IgD-negative memory B cell (primary cell): ENCODE measurements around the gene BANP. TPM values are rescaled to one million over a fixed set of nuclear protein-coding genes. Genes with fewer than 3 reads are reported as not detected.
A peak's percentile ranks its signal among the peaks of the same experiment; 100 is the strongest.
"Not testable (repeated sequence)": the region's sequence is repeated elsewhere in the genome, so short reads cannot be mapped to it uniquely, and the experiment has no call there.

Source experiments
- H3K27ac Mint-ChIP-seq, 3 donors: one replicate each; pipeline ENCODE4 v1.8.0; 2020 to 2022; ENCODE audit warnings: mild to moderate bottlenecking in 3 of 3, mixed read lengths in 3 of 3, moderate library complexity in 1 of 3
- H3K27me3 Mint-ChIP-seq: one replicate; pipeline ENCODE4 v1.8.0; 2021; ENCODE audit warnings: mixed read lengths
- H3K36me3 Mint-ChIP-seq: one replicate; pipeline ENCODE4 v1.8.0; 2020; ENCODE audit warnings: mild to moderate bottlenecking, mixed read lengths
- H3K4me1 Mint-ChIP-seq, 3 donors: one replicate each; pipeline ENCODE4 v1.8.0; 2020 to 2022; ENCODE audit warnings: mixed read lengths in 3 of 3, mild to moderate bottlenecking in 1 of 3
- H3K4me3 Mint-ChIP-seq, 4 donors: one replicate each; pipeline ENCODE4 v1.8.0; 2020 to 2022; ENCODE audit warnings: mild to moderate bottlenecking in 4 of 4, mixed read lengths in 4 of 4, moderate library complexity in 3 of 4
- H3K9me3 Mint-ChIP-seq, 3 donors: one replicate each; pipeline ENCODE4 v1.8.0; 2020 to 2021; ENCODE audit warnings: mixed read lengths in 3 of 3, mild to moderate bottlenecking in 1 of 3
- polyA plus RNA-seq: library from polyadenylated mRNA; unstranded; fragments of 300-500 nt; fragmentation: Illumina TruSeq; gene quantifications from one replicate; pipeline ENCODE4 v1.2.3, GENCODE V29; 2021

BANP gene
- polyA plus RNA-seq, 1 donor from 2014 or later = 37.3 TPM

DNA sequence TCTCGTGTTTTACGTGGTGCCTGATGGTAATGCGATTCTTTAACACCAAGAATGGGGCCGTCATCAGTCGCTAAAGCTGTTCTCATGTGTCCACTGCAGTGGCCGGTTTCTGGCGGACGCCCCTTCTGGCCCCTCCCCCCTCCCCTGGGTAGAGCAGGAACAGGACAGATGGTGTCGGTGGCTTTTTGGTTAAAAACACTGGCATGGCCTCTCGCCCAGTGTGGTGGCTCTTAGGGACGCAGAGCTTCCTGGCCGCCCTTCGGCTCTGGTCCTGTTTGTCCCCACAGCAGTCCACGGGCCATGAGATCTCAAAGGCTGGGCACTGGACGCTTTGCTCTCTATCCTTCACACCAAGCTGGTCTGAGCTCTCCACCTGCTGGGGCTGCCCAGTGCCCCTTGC, 151.8 kb downstream of the BANP start:
- Mint-ChIP-seq H3K27me3 (peaks cover 21% of the 10 kb centered on the region), H3K4me1 (peaks cover 0 to 2% (median 0%) of the 10 kb centered on the region in 3 donors), H3K36me3 (no peaks in the 10 kb centered on the region), H3K27ac (peak overlapping the region in 1 of 3 donors; percentile 18), H3K4me3 (no peak overlapping the region), H3K9me3 (peaks cover 0 to 2% (median 0%) of the 10 kb centered on the region in 3 donors)

DNA sequence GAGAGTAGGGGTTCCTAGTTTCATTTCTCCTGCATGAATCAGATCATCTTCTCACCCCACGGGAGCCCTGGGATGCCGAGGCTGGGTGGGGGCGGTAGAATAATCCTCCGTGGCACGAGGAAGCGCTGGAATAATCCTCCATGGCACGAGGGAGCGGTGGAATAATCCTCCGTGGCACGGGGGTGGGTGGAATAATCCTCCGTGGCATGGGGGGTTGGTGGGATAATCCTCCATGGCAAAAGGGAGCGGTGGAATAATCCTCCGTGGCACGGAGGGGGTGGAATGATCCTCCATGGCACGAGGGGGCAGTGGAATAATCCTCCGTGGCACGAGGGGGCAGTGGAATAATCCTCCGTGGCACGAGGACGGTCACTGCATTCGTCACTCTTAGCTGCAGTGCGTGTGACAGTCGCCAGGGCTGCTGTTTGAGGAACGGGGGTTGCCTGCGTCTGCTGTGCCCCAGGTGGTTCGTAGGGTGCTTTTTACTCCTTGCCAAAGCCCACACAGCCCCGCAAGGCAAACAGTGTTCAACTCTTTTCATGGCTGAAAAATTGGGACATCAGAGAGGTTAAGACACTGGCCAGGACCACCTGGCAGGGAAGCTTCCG, 152.5 kb downstream of the BANP start:
- H3K27me3 Mint-ChIP-seq = peaks cover 17% of the 10 kb centered on the region
- H3K36me3 Mint-ChIP-seq = no peaks in the 10 kb centered on the region
- peaks cover 0 to 2% (median 0%) of the 10 kb centered on the region in 3 donors for H3K4me1 Mint-ChIP-seq
- peaks cover 0 to 2% (median 0%) of the 10 kb centered on the region in 3 donors for H3K9me3 Mint-ChIP-seq
- no peak overlapping the region for H3K4me3 Mint-ChIP-seq
- no peak overlapping the region for H3K27ac Mint-ChIP-seq

DNA sequence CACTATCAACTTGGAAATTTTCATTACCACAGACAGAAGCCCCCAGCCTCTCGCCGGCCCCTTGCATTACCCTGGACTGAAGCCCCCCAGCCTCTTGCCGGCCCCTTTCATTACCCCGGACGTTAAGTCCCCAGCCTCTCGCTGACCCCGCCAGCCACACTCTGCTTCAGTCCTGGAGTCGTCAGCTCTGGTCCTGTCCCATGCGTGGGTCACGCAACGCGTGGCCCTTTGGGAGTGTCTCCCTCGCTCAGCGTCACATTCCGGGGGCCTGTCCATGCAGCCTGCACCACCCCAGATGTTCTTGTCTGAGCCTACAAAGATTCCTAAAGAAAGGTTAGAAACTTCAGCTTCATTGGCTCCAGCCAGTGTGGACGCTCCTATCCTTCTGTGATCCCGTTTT, 153.1 kb downstream of the BANP start:
- H3K27ac Mint-ChIP-seq = peak overlapping the region in 2 of 3 donors; percentile 45 to 59
- peaks cover 11% of the 10 kb centered on the region for H3K27me3 Mint-ChIP-seq
- not testable (repeated sequence) for H3K9me3 Mint-ChIP-seq, H3K4me1 Mint-ChIP-seq, H3K4me3 Mint-ChIP-seq, H3K36me3 Mint-ChIP-seq

DNA sequence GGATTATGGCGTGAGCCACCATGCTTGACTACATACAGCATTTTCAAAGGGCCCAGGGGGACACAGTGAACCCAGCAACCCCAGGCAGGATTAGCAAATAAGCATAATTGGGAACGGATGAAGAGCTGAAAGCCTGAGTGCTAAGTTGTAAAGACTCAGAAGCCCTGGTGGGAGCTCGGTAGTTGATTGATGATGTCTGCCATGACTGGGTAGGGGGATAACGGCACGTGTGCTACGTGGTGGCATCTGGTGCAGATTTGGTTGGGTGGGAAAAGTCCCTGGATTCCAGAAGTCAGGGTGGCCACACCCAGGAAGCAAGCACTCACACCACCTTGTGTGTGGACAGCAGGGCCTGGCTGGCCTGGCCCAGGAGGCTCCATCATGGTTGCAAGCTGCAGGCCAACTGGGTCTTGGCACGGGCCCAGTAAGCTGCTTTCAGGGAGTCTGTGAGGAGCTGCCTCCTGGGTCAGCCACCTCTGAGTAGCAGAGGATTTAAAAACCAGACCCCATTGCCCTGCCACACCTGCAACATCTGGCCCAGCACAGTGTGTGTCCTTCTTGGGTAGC, 154.4 kb downstream of the BANP start:
- H3K4me3 Mint-ChIP-seq, H3K9me3 Mint-ChIP-seq, H3K36me3 Mint-ChIP-seq, H3K27me3 Mint-ChIP-seq, H3K4me1 Mint-ChIP-seq, H3K27ac Mint-ChIP-seq: not testable (repeated sequence)

DNA sequence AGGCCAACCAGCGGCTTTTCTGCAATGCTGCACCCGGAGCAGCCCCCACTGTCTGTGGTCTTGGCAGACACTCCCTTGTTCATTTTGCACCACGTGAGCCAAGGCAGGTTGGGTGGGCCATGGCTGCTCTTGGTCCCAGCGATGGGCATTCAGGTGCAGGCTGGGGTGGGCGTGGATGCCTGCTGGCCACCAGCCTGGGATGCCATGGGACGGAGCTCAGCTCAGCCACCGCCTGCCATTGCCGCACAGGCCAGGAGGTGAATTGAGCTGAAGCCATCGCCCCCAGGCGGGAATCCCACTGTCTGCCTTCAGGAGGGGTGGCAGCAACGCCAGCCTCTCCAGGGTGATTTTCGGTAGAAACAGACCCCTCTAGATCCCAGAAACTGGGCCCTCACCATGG, 155.3 kb downstream of the BANP start:
- H3K27ac Mint-ChIP-seq, H3K36me3 Mint-ChIP-seq, H3K4me1 Mint-ChIP-seq: not testable (repeated sequence)

DNA sequence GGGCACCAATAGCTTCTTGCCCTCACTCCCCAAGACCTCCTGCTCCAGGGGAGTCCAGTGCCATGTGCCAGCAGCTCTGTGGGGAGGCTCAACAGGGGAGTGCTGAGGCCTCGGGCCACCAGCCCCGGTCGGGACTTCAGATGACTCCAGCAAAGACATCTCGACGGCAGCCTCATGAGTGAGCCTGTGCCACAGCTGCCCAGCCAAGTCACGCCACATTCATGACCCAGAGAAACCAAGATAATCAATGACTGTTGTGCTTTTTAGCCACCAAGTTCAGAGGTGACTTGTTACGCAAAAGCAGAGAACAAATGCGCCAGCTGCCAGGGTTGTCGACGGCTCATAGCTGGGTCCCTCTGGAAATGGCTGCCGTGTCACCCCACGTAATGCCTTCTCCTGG, 157.5 kb downstream of the BANP start:
- peaks cover 13% of the 10 kb centered on the region for H3K27me3 Mint-ChIP-seq
- H3K36me3 Mint-ChIP-seq = no peaks in the 10 kb centered on the region
- H3K27ac Mint-ChIP-seq = peak overlapping the region in 1 of 3 donors; percentile 67
- H3K4me1 Mint-ChIP-seq = peaks cover 0 to 4% (median 3%) of the 10 kb centered on the region in 3 donors
- H3K9me3 Mint-ChIP-seq = peaks cover 0 to 5% (median 0%) of the 10 kb centered on the region in 3 donors
- no peak overlapping the region for H3K4me3 Mint-ChIP-seq

More for the DNA sequence above, 155.3 kb downstream of the BANP start:
- not testable (repeated sequence) for H3K9me3 Mint-ChIP-seq, H3K4me3 Mint-ChIP-seq, H3K27me3 Mint-ChIP-seq

DNA sequence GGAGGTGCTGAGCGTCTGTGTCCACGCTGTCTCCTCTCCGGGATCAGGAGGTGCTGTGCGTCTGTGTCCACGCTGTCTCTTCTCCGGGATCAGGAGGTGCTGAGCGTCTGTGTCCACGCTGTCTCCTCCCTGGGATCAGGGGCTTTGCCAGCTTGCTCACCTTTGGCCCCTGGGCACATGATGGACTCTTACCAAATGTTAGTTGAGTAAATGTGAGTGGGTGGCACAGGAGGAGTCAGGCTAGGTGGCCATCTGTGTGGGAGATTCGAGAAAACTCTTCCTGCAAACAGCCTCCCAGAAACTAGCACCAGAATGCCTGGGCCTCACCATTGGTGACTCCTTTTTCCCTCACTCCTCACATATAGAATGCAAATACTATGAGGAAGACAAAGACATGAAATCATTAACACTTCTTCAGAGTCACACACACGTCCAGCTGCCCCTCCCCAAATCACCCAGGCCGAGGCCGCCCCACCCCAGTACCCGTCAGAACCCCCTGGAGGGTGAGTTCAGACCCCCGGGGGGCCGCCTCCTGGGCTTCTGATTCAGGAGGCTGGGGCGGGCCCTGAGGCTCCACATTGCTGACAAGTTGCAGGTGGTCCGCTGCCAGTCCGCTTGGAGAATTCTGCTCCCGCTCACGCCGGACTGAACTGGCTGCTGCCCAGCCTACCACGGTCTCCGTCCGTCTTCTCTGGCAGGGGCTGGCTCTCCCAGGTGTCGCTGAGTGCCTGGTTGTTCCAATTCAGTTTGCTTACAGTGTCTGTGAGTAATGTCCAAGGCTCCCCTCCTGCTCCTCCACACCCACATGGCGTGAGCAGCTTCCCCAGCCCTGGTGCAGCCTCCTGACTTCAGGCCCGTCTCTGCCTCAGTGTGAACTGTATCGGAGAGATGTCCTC, 158.7 kb downstream of the BANP start:
- not testable (repeated sequence) for H3K9me3 Mint-ChIP-seq, H3K36me3 Mint-ChIP-seq, H3K4me3 Mint-ChIP-seq, H3K27ac Mint-ChIP-seq, H3K4me1 Mint-ChIP-seq
- peaks cover 20% of the 10 kb centered on the region for H3K27me3 Mint-ChIP-seq

DNA sequence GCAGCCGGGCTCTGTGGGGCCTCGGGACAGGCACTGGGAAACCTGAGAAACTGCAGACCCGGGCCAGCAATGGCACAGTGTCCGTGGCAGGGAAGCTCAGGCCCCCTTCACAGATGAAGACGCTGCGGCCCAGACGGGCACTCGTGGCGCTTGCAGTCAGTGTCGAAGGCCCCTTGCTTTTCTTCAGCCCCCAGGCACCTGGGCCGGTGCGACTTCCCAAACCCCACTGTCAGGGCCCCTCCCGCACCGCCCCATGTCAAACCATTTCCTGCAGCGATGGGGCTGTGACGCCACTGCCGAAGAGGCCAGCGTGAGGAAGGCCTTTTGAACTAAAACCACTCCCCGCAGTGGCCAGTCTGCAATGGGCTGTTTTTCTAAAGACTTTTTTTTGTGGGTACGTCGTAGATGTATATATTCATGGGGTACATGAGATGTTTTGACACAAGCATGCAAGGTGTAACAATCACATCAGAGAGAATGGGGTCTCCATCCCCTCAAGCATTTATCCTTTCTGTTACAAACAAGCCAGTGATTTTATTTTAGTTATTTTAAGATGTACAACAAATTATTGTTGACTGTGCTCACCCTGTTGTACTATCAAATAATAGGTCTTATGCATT, 159.8 kb downstream of the BANP start:
- peak overlapping the region in 1 of 3 donors; percentile 46 for H3K27ac Mint-ChIP-seq
- peak overlapping the region in 2 of 4 donors; percentile 69 to 77 for H3K4me3 Mint-ChIP-seq
- not testable (repeated sequence) for H3K4me1 Mint-ChIP-seq, H3K9me3 Mint-ChIP-seq, H3K36me3 Mint-ChIP-seq
- H3K27me3 Mint-ChIP-seq = peaks cover 23% of the 10 kb centered on the region

DNA sequence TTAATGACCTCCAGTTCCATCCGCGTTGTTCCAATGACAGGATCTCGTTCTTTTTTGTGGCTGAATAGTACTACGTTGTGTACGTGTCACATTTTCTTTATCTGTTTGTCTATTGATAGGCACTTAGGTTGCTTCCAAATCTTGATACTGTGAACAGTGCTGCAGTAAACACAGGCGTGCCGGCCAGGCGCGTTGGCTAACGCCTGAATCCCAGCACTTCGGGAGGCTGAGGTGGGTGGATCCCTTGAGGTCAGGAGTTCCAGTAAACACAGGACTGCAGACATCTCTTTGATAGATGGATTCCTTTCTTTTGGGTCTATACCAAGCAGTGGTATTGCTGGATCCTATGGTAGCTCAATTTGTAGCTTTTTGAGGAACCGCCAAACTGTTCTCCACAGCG, 160.7 kb downstream of the BANP start:
- not testable (repeated sequence) for H3K9me3 Mint-ChIP-seq, H3K4me1 Mint-ChIP-seq, H3K27ac Mint-ChIP-seq, H3K4me3 Mint-ChIP-seq, H3K36me3 Mint-ChIP-seq
- H3K27me3 Mint-ChIP-seq = peaks cover 24% of the 10 kb centered on the region

DNA sequence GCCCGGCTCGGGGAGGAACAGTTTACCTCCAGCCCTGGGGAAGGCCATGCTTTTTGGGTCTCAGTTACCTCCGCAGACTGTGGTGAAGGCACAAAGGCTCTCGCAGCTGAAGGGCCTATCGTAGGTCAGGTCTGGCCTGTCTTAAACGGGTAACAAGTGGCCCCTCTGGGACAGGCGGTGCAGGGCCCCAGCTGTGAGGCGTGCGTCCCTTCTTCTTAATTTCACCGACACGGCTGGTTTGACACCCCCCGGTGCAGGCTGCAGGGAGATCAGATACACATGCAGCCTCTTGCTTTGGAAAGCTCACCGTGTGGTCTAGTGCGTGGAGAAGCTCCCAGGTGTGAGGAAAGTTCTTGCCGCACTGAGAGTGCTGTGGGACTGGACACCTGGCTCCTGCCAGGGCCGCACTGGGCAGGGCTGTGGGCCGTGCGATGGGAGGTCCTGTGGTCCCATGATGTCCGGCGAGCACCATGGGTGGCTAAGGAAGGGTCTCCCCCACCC, 162.4 kb downstream of the BANP start:
- peaks cover 0 to 6% (median 4%) of the 10 kb centered on the region in 3 donors for H3K4me1 Mint-ChIP-seq
- peaks cover 0 to 3% (median 0%) of the 10 kb centered on the region in 3 donors for H3K9me3 Mint-ChIP-seq
- H3K36me3 Mint-ChIP-seq = peaks cover 2% of the 10 kb centered on the region
- H3K27me3 Mint-ChIP-seq = peaks cover 28% of the 10 kb centered on the region
- H3K4me3 Mint-ChIP-seq = no peak overlapping the region
- H3K27ac Mint-ChIP-seq = no peak overlapping the region

DNA sequence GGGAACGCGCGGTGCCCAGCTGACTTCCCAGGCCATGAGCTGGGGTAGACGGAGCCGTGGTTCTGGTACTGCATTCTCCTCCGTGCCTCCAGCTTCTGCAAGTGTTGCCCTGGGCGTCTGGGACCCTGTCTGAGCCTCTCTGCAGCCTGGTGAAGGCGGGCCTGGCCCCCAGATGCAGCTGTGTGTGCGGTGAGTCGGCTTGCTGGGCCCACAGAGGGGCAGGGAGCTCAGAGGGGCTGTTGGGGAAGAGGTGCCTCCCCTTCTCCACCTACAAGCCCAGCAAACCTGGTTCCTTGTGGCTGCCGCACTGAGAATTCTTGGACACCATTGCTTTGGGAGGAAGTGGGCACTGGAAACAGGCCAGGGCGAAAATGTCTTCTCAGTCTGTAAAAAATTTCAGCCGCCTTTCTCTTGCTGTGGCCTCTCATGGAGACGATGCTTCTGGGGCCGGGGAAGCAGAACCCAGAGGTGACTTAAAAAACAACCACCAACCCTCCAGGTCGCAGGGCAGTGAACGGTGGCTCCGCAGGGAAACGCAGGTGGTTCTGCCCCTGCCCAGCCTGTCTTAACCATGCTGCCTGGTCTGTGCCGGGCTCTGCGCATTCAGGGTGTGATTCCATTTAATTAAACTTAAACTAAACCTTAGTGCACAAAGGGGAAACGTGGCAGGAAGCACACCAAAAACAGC, 163.5 kb downstream of the BANP start:
- Mint-ChIP-seq H3K27me3 (peaks cover 31% of the 10 kb centered on the region), H3K4me3 (peak overlapping the region in 1 of 4 donors; percentile 3)
- H3K36me3 Mint-ChIP-seq, H3K27ac Mint-ChIP-seq, H3K4me1 Mint-ChIP-seq, H3K9me3 Mint-ChIP-seq: not testable (repeated sequence)

DNA sequence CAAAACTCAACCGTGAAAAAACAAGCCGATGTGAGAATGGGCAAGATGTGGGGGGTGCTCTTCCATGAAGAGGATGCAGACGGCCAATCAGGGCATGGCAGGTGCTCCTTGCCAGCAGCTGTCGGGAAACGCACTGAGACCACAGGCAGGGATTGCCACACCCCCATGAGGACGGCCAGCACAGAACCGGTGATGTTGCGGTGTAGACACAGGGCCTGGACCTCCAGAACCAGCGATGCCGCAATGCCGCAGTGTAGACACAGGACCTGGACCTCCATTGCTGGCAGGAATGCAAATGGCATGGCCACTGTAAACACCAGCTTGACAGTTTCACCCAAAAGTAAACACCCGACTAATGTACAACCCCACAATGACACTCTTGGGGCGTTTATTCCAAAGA, 164.9 kb downstream of the BANP start:
- H3K27ac Mint-ChIP-seq = no peak overlapping the region
- H3K9me3 Mint-ChIP-seq = peaks cover 0 to 3% (median 0%) of the 10 kb centered on the region in 3 donors
- no peak overlapping the region for H3K4me3 Mint-ChIP-seq
- H3K36me3 Mint-ChIP-seq = peaks cover 2% of the 10 kb centered on the region
- peaks cover 30% of the 10 kb centered on the region for H3K27me3 Mint-ChIP-seq
- H3K4me1 Mint-ChIP-seq = peaks cover 0 to 6% (median under 1%) of the 10 kb centered on the region in 3 donors

DNA sequence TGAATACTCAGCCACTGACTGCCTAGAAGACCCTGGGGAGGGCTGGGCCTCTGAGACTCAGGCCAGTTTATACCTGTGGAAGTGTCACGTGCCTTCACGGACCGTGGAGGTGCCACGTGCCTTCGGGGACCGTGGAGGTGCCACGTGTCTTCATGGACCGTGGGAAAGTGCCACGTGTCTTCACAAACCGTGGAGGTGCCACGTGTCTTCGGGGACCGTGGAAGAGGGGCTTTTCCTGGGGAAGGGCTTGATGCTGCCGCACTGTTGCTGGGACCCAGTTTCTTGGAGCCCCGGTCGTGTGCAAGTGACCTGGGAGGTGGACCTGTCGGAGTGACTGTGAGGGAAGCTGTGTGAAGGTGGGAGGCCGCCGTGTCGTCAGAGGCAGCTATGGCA, 166.2 kb downstream of the BANP start:
- H3K4me3 Mint-ChIP-seq = no peak overlapping the region
- H3K27me3 Mint-ChIP-seq = peaks cover 21% of the 10 kb centered on the region
- H3K4me1 Mint-ChIP-seq = peaks cover 0 to 3% (median 0%) of the 10 kb centered on the region in 3 donors
- H3K27ac Mint-ChIP-seq = no peak overlapping the region
- H3K36me3 Mint-ChIP-seq = peaks cover 2% of the 10 kb centered on the region
- H3K9me3 Mint-ChIP-seq = peaks cover 0 to under 1% (median 0%) of the 10 kb centered on the region in 3 donors

DNA sequence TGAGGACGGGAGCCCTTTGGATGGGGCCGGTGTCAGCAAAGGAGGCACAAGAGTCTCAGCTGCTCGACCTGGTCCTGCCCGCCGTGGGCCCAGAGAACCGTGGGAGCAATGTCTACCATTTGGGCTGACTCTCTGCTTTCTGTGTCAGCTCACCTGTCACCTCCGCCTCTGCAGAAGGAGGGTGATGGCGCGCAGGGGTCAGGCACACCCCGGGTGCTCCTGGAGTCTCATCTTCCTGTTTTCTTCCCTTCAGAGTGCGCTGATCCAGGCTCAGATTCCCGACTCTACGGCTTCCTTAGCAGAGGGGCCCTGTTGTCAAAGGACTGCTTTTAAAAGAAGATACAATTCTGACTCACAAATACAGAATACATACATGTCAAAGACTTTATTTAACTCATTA, 167.1 kb downstream of the BANP start:
- Mint-ChIP-seq H3K27me3 (peaks cover 18% of the 10 kb centered on the region), H3K36me3 (peaks cover 2% of the 10 kb centered on the region), H3K4me1 (peaks cover 0 to 3% (median 0%) of the 10 kb centered on the region in 3 donors), H3K9me3 (no peaks in the 10 kb centered on the region), H3K4me3 (no peak overlapping the region), H3K27ac (no peak overlapping the region)
